CD1c-positive myeloid dendritic cell (primary cell): ENCODE data around the gene RABEP1.
A peak's percentile ranks its signal among the peaks of the same experiment; 100 is the strongest.

ENCODE experiments used
- DNase-seq: peaks from one replicate; pipeline ENCODE4 v3.0.0-alpha.2; 2016; ENCODE audit errors: extremely low spot score

The RABEP1 gene

DNA sequence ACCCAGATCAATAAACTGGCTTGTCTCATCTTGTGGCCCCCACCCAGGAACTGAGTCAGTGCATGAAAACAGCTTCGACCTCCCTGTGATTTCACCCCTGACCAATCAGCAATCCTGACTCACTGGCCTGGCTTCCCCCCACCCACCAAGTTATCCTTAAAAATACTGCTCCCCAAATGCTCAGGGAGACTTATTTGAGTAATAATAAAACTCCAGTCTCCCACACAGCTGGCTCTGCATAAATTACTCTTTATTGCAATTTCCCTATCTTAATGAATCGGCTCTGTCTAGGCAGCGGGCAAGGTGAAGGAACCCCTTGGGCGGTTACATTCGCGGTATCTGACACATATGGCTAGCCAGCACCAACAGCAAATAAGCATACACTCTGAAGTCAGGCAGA lies 9.8 kb upstream of the RABEP1 start:
- no peak for DNase-seq

DNA sequence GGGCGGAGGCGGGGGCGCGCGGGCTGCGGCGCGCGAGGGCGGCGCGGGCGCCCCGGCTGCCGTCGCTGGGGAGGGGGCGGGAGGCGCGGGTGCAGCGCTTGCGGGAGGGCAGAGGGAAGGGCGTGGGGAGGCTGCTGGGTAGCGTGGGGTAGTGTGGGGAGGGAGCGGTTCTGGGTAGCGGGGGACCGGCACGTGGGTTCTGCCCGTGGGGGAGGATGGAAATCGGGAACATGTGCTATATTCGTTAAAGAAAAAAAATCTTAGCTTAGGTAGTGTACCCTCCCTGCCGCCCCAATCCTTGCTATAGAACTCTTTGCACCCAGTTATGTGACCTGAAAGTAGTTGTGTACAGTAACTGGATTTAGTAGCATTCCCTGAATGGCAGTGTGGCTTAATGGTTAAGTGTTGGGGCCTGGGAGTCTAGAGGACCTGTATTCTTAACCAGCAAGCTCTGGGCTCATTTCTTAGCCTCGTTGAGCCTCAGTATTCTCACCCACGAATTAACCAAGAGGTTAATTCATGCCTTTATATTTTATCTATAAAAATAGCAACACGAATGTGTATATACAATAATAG lies 646 bp downstream of the RABEP1 start:
- peak; percentile 37 for DNase-seq

DNA sequence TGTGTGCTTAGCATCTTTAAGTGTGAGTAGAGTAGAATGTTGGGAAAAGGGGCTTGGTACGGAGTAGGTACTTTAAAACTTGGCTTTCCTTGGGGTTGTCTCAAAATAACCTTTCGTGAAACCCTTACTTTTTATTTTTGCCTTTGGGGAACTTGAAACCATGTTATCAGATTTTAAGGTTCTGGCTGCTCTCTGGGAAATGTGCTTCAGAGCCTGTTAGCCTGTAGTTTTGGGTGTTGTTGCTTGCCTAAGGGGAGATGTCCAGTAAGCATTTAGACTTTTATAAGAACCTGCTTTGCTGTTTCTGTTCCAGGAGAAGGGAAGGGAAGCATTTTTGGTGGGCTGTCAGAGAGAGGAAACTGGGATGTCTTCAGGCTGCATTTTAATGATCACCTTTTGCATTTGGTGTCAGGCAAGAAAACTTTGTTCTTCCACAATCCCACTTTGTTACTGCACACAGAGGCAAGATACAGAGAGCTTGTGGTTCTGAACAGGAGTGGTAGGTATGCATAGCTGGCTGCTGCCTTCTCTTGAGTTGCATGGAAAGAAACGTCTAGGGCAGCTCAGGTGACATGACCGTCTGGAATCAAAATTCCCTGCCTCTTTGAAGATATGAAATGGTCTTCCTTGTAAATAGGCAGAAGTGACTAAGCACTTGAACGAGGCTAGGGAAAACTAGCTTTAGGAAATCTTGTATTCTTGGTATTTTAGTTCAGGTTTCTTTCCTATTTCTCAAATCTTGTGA lies 1.7 kb downstream of the RABEP1 start:
- DNase-seq: no peak

GRCh38 chr17:5284681-5285080 lies 2.6 kb downstream of the RABEP1 start:
- no peak for DNase-seq

- DNase-seq: no peak
These were observed 4.8 kb downstream of the RABEP1 start for GRCh38 chr17:5286846-5287245.

DNA sequence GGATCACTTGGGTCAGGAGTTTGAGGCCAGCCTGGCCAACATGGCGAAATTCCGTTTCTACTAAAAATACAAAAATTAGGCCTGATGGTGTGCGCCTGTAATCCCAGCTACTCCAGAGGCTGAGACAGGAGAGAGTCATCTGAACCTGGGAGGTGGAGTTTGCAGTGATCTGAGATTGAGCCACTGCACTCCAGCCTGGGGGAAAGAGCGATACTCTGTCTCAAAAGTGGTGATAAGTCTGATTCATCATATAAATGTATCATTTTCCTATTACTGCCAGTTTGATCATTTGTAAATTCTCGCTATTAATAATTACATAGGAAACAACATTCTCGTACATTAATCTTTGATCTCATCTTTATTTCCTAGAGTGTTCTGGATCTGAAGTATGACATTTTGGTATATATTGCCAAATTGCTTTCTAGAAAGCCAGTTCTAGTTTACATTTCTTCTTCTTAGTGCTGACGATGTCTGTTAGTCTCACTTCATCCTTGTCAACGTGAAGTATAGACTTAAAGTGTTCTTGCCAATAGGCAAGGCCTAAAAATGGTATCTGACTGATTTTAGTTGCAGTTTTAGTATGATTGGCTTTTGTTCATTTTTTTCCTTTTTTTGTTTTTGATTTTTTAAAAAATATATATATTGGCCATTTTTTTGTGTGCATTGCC lies 9.7 kb downstream of the RABEP1 start:
- DNase-seq: no peak

- no peak for DNase-seq
These were observed 15.2 kb downstream of the RABEP1 start for GRCh38 chr17:5297245-5297644.

- no peak for DNase-seq
These were observed 17.3 kb downstream of the RABEP1 start for GRCh38 chr17:5299383-5299782.

DNA sequence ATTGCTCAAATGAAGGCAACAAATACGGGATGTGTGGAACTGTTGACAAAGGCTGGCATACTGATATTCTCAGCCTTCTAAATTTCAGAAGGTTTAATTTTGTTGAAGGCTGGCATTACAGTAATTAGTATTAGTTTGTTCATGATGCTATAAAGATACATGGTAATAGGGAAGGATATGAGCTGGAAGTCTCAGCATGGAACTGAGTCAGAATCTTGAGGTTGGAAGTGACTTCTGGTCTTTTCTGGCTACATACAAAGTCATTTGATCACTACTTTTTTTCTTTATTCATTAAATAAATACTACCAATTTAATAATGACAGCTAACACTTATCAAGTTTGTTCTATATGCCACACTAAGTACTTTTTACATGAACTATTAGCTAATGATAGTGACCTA lies 22.6 kb downstream of the RABEP1 start:
- no peak for DNase-seq

- DNase-seq: no peak
These were observed 27.8 kb downstream of the RABEP1 start for GRCh38 chr17:5309851-5310250.

DNA sequence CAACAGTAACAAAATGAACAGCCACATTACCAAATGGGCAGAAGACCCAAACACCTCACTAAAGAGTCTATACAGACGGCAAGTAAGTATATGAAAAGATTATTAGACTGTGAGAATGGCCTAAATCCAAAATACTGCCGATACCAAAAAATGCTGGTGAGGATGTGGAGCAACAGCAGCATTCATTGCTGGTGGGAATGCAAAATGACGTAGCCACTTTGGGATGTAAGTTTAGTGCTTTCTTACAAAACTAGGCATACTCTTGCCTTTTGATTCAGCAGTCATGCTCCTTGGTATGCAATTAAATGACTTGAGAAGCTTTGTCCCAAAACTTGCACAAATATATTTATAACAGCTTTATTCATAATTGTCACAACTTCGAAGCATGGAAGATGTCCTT lies 43.8 kb downstream of the RABEP1 start:
- DNase-seq: no peak

DNA sequence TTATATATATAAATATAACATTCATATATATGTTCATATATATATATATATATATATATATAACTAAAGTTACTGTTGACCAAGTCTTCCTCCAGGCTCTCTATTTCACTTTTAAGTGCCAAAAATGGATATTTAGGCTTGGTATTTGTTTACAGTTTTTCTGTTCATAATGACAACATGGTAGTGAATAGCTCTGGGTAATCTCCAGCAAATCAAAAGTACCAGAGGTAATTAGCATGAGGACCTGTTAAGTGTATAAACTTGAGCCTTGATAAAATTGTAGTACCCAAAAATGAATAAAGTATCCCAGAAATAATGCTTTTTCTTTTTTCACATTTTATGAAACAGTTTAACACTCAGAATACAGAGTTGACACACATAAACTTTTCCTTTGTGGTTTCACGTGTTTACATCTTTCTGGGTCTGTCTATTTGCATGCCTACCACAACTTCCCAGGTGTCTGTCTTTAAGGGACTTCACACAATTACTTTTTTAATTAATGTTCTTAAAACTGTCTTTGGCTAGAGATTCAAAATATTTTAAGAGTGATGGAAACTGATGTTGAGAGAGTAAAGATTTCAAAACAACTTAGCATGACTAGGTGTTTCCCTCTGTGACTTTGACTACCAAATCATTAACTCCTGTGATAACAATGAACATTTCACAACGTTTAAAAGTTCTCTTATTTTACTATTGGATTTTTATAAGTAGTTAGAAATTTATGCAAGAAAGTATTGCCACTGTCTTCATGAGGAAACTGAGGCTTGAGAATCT lies 47.9 kb downstream of the RABEP1 start:
- no peak for DNase-seq

DNA sequence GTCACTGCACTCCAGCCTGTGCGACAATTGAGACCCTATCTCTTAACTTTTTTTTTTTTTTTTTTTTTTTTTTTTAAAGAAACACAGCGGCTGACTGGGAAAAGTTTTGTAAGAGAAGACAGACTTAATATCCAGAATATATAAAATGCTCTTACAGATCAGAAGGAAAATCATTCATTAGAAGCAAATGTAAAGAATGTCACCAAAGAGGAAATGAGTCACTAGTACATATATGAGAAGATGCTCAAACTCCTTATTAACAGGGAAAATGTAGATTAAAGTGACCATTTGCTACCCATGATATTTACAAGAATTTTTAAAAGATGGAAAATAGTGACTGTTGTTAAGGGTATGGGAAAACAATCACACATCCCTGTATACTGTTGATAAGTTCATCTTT lies 48.9 kb downstream of the RABEP1 start:
- no peak for DNase-seq

- DNase-seq: no peak
These were observed 49.4 kb downstream of the RABEP1 start for GRCh38 chr17:5331506-5331905.

- DNase-seq: no peak
These were observed 62.8 kb downstream of the RABEP1 start for GRCh38 chr17:5344914-5345313.

- DNase-seq: no peak
These were observed 70.7 kb downstream of the RABEP1 start for GRCh38 chr17:5352681-5353289.

DNA sequence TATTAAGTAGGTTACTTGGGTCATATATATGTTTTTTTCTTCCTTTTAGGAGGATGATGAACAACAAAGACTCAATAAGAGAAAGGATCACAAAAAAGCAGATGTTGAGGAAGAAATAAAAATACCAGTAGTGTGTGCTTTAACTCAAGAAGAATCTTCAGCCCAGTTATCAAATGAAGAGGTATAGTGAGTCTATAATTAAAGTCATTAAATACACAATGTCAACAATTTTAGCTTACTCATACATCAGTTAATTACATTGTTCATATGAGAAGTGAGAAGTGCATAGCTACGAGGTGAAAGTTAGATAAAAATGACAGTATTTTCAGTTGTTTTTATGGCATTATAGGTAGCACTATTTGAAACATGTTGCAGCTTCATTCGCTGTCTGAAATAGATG lies 72.2 kb downstream of the RABEP1 start:
- DNase-seq: no peak

GRCh38 chr17:5354886-5355415 lies 72.9 kb downstream of the RABEP1 start:
- no peak for DNase-seq

GRCh38 chr17:5355421-5356129 lies 73.5 kb downstream of the RABEP1 start:
- no peak for DNase-seq

- DNase-seq: no peak
These were observed 79.3 kb downstream of the RABEP1 start for GRCh38 chr17:5361426-5361825.

DNA sequence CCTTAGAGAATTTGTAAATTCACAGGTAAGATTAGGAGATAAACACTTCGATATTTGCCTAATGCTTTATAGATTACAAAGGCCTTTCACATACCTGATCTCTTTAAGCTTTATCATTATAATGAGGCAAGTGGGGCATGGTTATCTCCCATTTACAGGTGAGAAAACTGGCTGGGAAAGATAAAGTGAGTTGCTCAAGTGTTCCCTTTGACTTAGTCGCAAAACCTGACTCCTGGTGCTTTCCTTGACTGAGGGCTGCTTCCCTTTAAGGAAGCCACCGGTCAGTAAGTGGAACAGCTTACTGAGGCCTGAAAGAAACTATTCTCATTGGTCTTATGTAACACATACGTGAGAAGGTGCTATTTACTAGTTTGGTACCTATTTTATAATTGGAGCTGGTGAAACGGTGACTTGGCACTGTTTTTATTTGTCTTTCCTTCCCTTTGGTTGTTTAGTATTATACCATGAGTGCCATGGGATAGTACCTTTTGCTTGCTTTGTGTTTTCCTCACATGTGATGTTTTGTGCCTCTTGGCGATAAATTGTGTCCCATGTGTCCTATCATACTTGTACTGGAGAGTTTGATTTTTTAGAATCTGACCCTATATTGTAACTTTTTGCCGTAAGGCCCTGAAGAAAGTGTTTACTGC lies 80.2 kb downstream of the RABEP1 start:
- DNase-seq: no peak
